Fibroblast of peridontal ligament (primary cell): ENCODE results near the gene RAPGEF1.

Source experiments
- DNase-seq: peaks from one replicate; pipeline ENCODE4 v3.0.0-alpha.2; 2010; ENCODE audit errors: extremely low read depth

The RAPGEF1 gene

GRCh38 chr9:131704988-131705387, 34.9 kb downstream of the RAPGEF1 start:
- DNase-seq: no peak

GRCh38 chr9:131704141-131704983, 35.5 kb downstream of the RAPGEF1 start:
- no peak for DNase-seq

- DNase-seq: no peak
These were observed 36.2 kb downstream of the RAPGEF1 start for GRCh38 chr9:131703697-131704096.

GRCh38 chr9:131702911-131703310, 37.0 kb downstream of the RAPGEF1 start:
- DNase-seq: no peak

GRCh38 chr9:131701789-131702337, 38.0 kb downstream of the RAPGEF1 start:
- no peak for DNase-seq

GRCh38 chr9:131701436-131701781, 38.5 kb downstream of the RAPGEF1 start:
- no peak for DNase-seq

- no peak for DNase-seq
These were observed 39.0 kb downstream of the RAPGEF1 start for GRCh38 chr9:131700765-131701435.

GRCh38 chr9:131700076-131700475, 39.8 kb downstream of the RAPGEF1 start:
- DNase-seq: no peak

GRCh38 chr9:131698618-131698985, 41.3 kb downstream of the RAPGEF1 start:
- no peak for DNase-seq

- DNase-seq: no peak
These were observed 41.8 kb downstream of the RAPGEF1 start for GRCh38 chr9:131697908-131698617.

GRCh38 chr9:131697097-131697496, 42.8 kb downstream of the RAPGEF1 start:
- DNase-seq: peak; percentile 65

GRCh38 chr9:131695836-131696460, 43.9 kb downstream of the RAPGEF1 start:
- DNase-seq: no peak

- DNase-seq: no peak
These were observed 44.5 kb downstream of the RAPGEF1 start for GRCh38 chr9:131695366-131695765.

GRCh38 chr9:131693651-131694597, 46.0 kb downstream of the RAPGEF1 start:
- DNase-seq: no peak

GRCh38 chr9:131692612-131693562, 47.0 kb downstream of the RAPGEF1 start:
- DNase-seq: no peak

GRCh38 chr9:131691969-131692611, 47.8 kb downstream of the RAPGEF1 start:
- DNase-seq: no peak

- no peak for DNase-seq
These were observed 48.8 kb downstream of the RAPGEF1 start for GRCh38 chr9:131690941-131691573.

- DNase-seq: no peak
These were observed 49.4 kb downstream of the RAPGEF1 start for GRCh38 chr9:131690462-131690861.

GRCh38 chr9:131688377-131688776, 51.5 kb downstream of the RAPGEF1 start:
- DNase-seq: no peak
